Measurements from ENCODE around the gene RGS4.

Gene RGS4

GRCh38 chr1:163074716-163075284 is 5.6 kb downstream of the RGS4 start:
- no peak overlapping the region for H3K4me3 ChIP-seq (ENCODE audit: low read depth, low read length)
- no peak for TF ChIP-seq CTCF (IDR thresholded peaks at IDR 0.05; ENCODE audit: borderline replicate concordance, insufficient read depth, low read depth, low read length)

- no peak overlapping the region for H3K4me3 ChIP-seq (ENCODE audit: low read depth, low read length)
- TF ChIP-seq CTCF (IDR thresholded peaks at IDR 0.05; ENCODE audit: borderline replicate concordance, insufficient read depth, low read depth, low read length) = no peak
Observed at GRCh38 chr1:163076044-163076443, 6.9 kb downstream of the RGS4 start.

GRCh38 chr1:163076446-163076845 is 7.3 kb downstream of the RGS4 start:
- no peak overlapping the region for H3K4me3 ChIP-seq (ENCODE audit: low read depth, low read length)
- no peak for TF ChIP-seq CTCF (IDR thresholded peaks at IDR 0.05; ENCODE audit: borderline replicate concordance, insufficient read depth, low read depth, low read length)

GRCh38 chr1:163076981-163077761 is 8.0 kb downstream of the RGS4 start:
- TF ChIP-seq CTCF (IDR thresholded peaks at IDR 0.05; ENCODE audit: borderline replicate concordance, insufficient read depth, low read depth, low read length) = no peak
- no peak overlapping the region for H3K4me3 ChIP-seq (ENCODE audit: low read depth, low read length)

- no peak overlapping the region for H3K4me3 ChIP-seq (ENCODE audit: low read depth, low read length)
- TF ChIP-seq CTCF (IDR thresholded peaks at IDR 0.05; ENCODE audit: borderline replicate concordance, insufficient read depth, low read depth, low read length) = no peak
Observed at GRCh38 chr1:163082971-163083370, 13.8 kb downstream of the RGS4 start.

GRCh38 chr1:163083690-163084089 is 14.5 kb downstream of the RGS4 start:
- H3K4me3 ChIP-seq (ENCODE audit: low read depth, low read length) = no peak overlapping the region
- TF ChIP-seq CTCF (IDR thresholded peaks at IDR 0.05; ENCODE audit: borderline replicate concordance, insufficient read depth, low read depth, low read length) = no peak

GRCh38 chr1:163084330-163084729 is 15.2 kb downstream of the RGS4 start:
- no peak for TF ChIP-seq CTCF (IDR thresholded peaks at IDR 0.05; ENCODE audit: borderline replicate concordance, insufficient read depth, low read depth, low read length)

More at GRCh38 chr1:163084330-163084729, 15.2 kb downstream of the RGS4 start:
- no peak overlapping the region for H3K4me3 ChIP-seq (ENCODE audit: low read depth, low read length)

Data from GM12875 (cell line).